SK-N-SH (cell line): ENCODE results near the gene NLK. TPM values are rescaled to one million over a fixed set of nuclear protein-coding genes. Genes with fewer than 3 reads are reported as not detected.

ENCODE experiments used
- CTCF ChIA-PET: fragments of 300-600, 350-600 bp; formaldehyde crosslinking; extraction: SDS; loops from one replicate; lab custom pipeline; 2021; lab: Yijun Ruan, JAX
- POLR2A ChIA-PET: fragments of 350-600 bp; sonication (Branson Sonifier 250); formaldehyde crosslinking; extraction: SDS; loops from one replicate; lab custom pipeline; 2020; ENCODE audit warnings: antibody characterized with exemption, inconsistent platforms; lab: Yijun Ruan, JAX
- DNase-seq: peaks from one replicate; pipeline ENCODE4 v3.0.0; 2012
- H2AFZ ChIP-seq: fragments of 200-600 bp; sonication (generic); 2 replicates; pipeline ENCODE4 v1.8.1; 2016; ENCODE audit warnings: antibody characterized with exemption, mild to moderate bottlenecking, low read depth
- H3F3A ChIP-seq: fragments of 200-600 bp; sonication (generic); replicated peaks from 2 replicates; pipeline ENCODE3; 2016; ENCODE audit warnings: antibody characterized with exemption, mild to moderate bottlenecking; ENCODE audit not compliant: insufficient read depth
- H3K27ac ChIP-seq, 2 experiments: fragments of 200-500 bp in 1 of 2; fragments of 200-600 bp in 1 of 2; sonication (Bioruptor generic) in 1 of 2; sonication (generic), shearing (Covaris generic) in 1 of 2; 2 replicates each; pipeline versions ENCODE4 v1.5.1 to v1.6.1; 2014 to 2016; ENCODE audit warnings: low read depth in 2 of 2, inconsistent platforms in 1 of 2, low read length in 1 of 2, mild to moderate bottlenecking in 1 of 2, mixed read lengths in 1 of 2
- H3K27me3 ChIP-seq: fragments of 200-600 bp; sonication (generic), shearing (Covaris generic); 2 replicates; pipeline ENCODE4 v1.6.1; 2016; ENCODE audit warnings: mixed run types; ENCODE audit not compliant: insufficient read depth
- H3K36me3 ChIP-seq, 2 experiments: fragments of 200-500 bp in 1 of 2; fragments of 200-600 bp in 1 of 2; sonication (Bioruptor generic) in 1 of 2; sonication (generic) in 1 of 2; replicated peaks in 1 of 2; 2 replicates each; pipeline versions ENCODE3 to v1.5.1; 2014 to 2016; ENCODE audit warnings: low read length in 1 of 2, mild to moderate bottlenecking in 1 of 2; ENCODE audit not compliant: insufficient read depth in 2 of 2, control insufficient read depth in 1 of 2
- H3K4me1 ChIP-seq, 2 experiments: fragments of 200-500 bp in 1 of 2; fragments of 200-600 bp in 1 of 2; sonication (Bioruptor generic) in 1 of 2; sonication (generic), shearing (Covaris generic) in 1 of 2; 2 replicates each; pipeline versions ENCODE4 v1.5.1 to v1.6.1; 2014 to 2016; ENCODE audit warnings: low read depth in 1 of 2, low read length in 1 of 2, mixed run types in 1 of 2; ENCODE audit not compliant: insufficient read depth in 2 of 2, control insufficient read depth in 1 of 2
- H3K4me2 ChIP-seq: fragments of 200-600 bp; sonication (generic), shearing (Covaris generic); 2 replicates; pipeline ENCODE4 v1.6.1; 2017; ENCODE audit warnings: mixed run types
- H3K4me3 ChIP-seq, 2 experiments: fragments of 200-500 bp in 1 of 2; fragments of 200-600 bp in 1 of 2; sonication (Bioruptor generic) in 1 of 2; sonication (generic), shearing (Covaris generic) in 1 of 2; 2 replicates each; pipeline versions ENCODE4 v1.5.1 to v1.8.1; 2014 to 2016; ENCODE audit warnings: low read depth in 2 of 2, inconsistent platforms in 1 of 2, low read length in 1 of 2, mild to moderate bottlenecking in 1 of 2, mixed read lengths in 1 of 2, moderate library complexity in 1 of 2
- H3K79me2 ChIP-seq: fragments of 200-600 bp; sonication (generic); 2 replicates; pipeline ENCODE4 v1.8.1; 2017; ENCODE audit warnings: mild to moderate bottlenecking; ENCODE audit not compliant: insufficient read depth
- H3K9ac ChIP-seq: fragments of 200-600 bp; sonication (generic); 2 replicates; pipeline ENCODE4 v1.6.1; 2017; ENCODE audit warnings: mixed run types
- H3K9me2 ChIP-seq: fragments of 200-600 bp; sonication (generic); 2 replicates; pipeline ENCODE4 v1.6.1; 2017; ENCODE audit warnings: mixed run types
- H3K9me3 ChIP-seq: fragments of 200-600 bp; sonication (generic); 2 replicates; pipeline ENCODE4 v1.6.1; 2017; ENCODE audit warnings: mixed run types, mild to moderate bottlenecking, moderate library complexity
- H4K20me1 ChIP-seq: fragments of 200-600 bp; sonication (generic); 2 replicates; pipeline ENCODE4 v1.6.1; 2017; ENCODE audit warnings: mild to moderate bottlenecking, mixed run types; ENCODE audit not compliant: insufficient read depth
- CHD2 ChIP-seq: fragments of 150-350 bp; IDR thresholded peaks from 2 replicates; pipeline ENCODE4 v1.6.1; 2018; ENCODE audit warnings: low read length; ENCODE audit not compliant: partially characterized antibody
- ELF1 ChIP-seq: IDR thresholded peaks from 2 replicates; pipeline ENCODE4 v1.4.0; 2012
- EP300 ChIP-seq, 2 experiments: IDR thresholded peaks; 2 replicates each; pipeline versions ENCODE4 v1.4.0 to v1.6.1; 2012; ENCODE audit warnings: borderline replicate concordance in 1 of 2, low read depth in 1 of 2, low read length in 1 of 2
- FOXJ3 ChIP-seq: sonication (generic); formaldehyde crosslinking; IDR thresholded peaks from 2 replicates; pipeline ENCODE4 v1.5.1; 2020; ENCODE audit warnings: mild to moderate bottlenecking, missing genetic modification reagents
- FOXM1 ChIP-seq: IDR thresholded peaks from 2 replicates; pipeline ENCODE4 v1.4.0; 2012; ENCODE audit warnings: low read depth, mild to moderate bottlenecking
- MEF2A ChIP-seq: IDR thresholded peaks from 2 replicates; pipeline ENCODE4 v1.4.0; 2012; ENCODE audit warnings: low read depth, borderline replicate concordance
- MXI1 ChIP-seq: IDR thresholded peaks from 2 replicates; pipeline ENCODE4 v1.6.1; 2012; ENCODE audit warnings: mild to moderate bottlenecking, low read depth, low read length, improper control_type of control experiment
- NRF1 ChIP-seq: IDR thresholded peaks from 2 replicates; pipeline ENCODE4 v1.6.1; 2012; ENCODE audit warnings: low read depth, mild to moderate bottlenecking, low read length
- RAD21 ChIP-seq: IDR thresholded peaks from 2 replicates; pipeline ENCODE4 v1.6.1; 2012; ENCODE audit warnings: mild to moderate bottlenecking, low read length
- RXRA ChIP-seq: IDR thresholded peaks from 2 replicates; pipeline ENCODE4 v1.4.0; 2012; ENCODE audit warnings: low read depth, mild to moderate bottlenecking, borderline replicate concordance
- TEAD4 ChIP-seq: IDR thresholded peaks from 2 replicates; pipeline ENCODE4 v1.4.0; 2012; ENCODE audit warnings: mild to moderate bottlenecking, borderline replicate concordance; ENCODE audit not compliant: insufficient read depth
- YY1 ChIP-seq: IDR thresholded peaks from 2 replicates; pipeline ENCODE4 v1.4.0; 2012; ENCODE audit warnings: low read depth, mild to moderate bottlenecking
- WGBS: methylation state at CpG from one replicate; pipeline ENCODE4 v1.1.6; 2017; ENCODE audit warnings: low lambda C conversion rate; 5-methylcytosine and 5-hydroxymethylcytosine counted together
- polyA plus RNA-seq, 3 experiments: library from polyadenylated mRNA; depleted of rRNA; stranded (reverse); fragments of >200 nt; gene quantifications; 2 replicates each; pipeline ENCODE4 v1.2.3, GENCODE V29; 2012
- TF ChIP-seq, protein P1 (sequence below): fragments of 200-600 bp; sonication (generic); IDR thresholded peaks from 2 replicates; pipeline ENCODE4 v1.6.1; 2017; ENCODE audit warnings: antibody characterized with exemption, mild to moderate bottlenecking, moderate library complexity
- TF ChIP-seq, protein P2 (sequence below): IDR thresholded peaks from 2 replicates; pipeline ENCODE4 v1.6.1; 2012; ENCODE audit warnings: mild to moderate bottlenecking, low read depth, low read length, moderate library complexity
- TF ChIP-seq, protein P3 (sequence below): IDR thresholded peaks from 2 replicates; pipeline ENCODE4 v1.4.0; 2012; ENCODE audit warnings: low read depth, borderline replicate concordance

The NLK gene
- polyA plus RNA-seq, 1 of the 3 experiments (the other 2 are of a cell fraction): 12.3 TPM

DNA sequence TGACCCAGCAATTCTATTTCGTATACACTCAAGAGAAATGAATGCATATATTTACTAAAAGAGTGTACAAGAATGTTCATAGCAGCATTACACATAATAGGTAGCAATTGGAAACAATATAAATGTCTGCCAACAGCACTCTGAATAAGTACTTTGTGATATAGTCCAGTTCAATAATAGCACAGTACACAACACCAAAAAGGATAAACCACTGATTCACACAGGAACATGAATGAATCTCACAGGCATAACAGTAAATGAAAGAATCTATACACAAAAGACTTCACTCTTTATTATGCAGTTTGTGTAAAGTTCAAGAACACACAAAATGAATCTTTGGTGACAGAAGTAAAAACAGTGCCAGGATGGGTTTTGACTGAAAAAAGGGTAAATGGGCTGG is 86.3 kb downstream of the NLK start:
- no peaks in the 10 kb centered on the region for H3K9me2 ChIP-seq
- H4K20me1 ChIP-seq: no peaks in the 10 kb centered on the region
- peaks cover 13% of the 10 kb centered on the region; the same call in 1 of the 2 replicates for H3K79me2 ChIP-seq
- no peaks in the 10 kb centered on the region for H3K27me3 ChIP-seq
- POLR2A ChIA-PET: no interaction called here
- no peak overlapping the region for H3K4me3 ChIP-seq
- H3K4me2 ChIP-seq: no peak overlapping the region
- no peaks in the 10 kb centered on the region for H3K9me3 ChIP-seq
- no peak overlapping the region for H3K27ac ChIP-seq
- peaks cover 0 to 7% of the 10 kb centered on the region in 2 experiments; a peak in 1 of 4 replicates for H3K4me1 ChIP-seq
- H2AFZ ChIP-seq: no peak overlapping the region
- H3K9ac ChIP-seq: no peak overlapping the region
- peaks cover 15% of the 10 kb centered on the region for H3F3A ChIP-seq
- CTCF ChIA-PET: no interaction called here
- no peak for TF ChIP-seq CHD2
- TF ChIP-seq RAD21: no peak
- no peak for TF ChIP-seq ELF1
- no peak for TF ChIP-seq YY1
- TF ChIP-seq NRF1: no peak
- TF ChIP-seq FOXM1: no peak
- no peak for TF ChIP-seq TEAD4
- no peak for TF ChIP-seq EP300 (IDR thresholded peaks at IDR 0.05; ENCODE audit: borderline replicate concordance in 1 of 2, low read depth in 1 of 2, low read length in 1 of 2)
- no peak for TF ChIP-seq MEF2A
- no peak for TF ChIP-seq MXI1
- TF ChIP-seq, protein P1, sequence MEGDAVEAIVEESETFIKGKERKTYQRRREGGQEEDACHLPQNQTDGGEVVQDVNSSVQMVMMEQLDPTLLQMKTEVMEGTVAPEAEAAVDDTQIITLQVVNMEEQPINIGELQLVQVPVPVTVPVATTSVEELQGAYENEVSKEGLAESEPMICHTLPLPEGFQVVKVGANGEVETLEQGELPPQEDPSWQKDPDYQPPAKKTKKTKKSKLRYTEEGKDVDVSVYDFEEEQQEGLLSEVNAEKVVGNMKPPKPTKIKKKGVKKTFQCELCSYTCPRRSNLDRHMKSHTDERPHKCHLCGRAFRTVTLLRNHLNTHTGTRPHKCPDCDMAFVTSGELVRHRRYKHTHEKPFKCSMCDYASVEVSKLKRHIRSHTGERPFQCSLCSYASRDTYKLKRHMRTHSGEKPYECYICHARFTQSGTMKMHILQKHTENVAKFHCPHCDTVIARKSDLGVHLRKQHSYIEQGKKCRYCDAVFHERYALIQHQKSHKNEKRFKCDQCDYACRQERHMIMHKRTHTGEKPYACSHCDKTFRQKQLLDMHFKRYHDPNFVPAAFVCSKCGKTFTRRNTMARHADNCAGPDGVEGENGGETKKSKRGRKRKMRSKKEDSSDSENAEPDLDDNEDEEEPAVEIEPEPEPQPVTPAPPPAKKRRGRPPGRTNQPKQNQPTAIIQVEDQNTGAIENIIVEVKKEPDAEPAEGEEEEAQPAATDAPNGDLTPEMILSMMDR: no peak
- TF ChIP-seq FOXJ3: no peak
- TF ChIP-seq, protein P2, sequence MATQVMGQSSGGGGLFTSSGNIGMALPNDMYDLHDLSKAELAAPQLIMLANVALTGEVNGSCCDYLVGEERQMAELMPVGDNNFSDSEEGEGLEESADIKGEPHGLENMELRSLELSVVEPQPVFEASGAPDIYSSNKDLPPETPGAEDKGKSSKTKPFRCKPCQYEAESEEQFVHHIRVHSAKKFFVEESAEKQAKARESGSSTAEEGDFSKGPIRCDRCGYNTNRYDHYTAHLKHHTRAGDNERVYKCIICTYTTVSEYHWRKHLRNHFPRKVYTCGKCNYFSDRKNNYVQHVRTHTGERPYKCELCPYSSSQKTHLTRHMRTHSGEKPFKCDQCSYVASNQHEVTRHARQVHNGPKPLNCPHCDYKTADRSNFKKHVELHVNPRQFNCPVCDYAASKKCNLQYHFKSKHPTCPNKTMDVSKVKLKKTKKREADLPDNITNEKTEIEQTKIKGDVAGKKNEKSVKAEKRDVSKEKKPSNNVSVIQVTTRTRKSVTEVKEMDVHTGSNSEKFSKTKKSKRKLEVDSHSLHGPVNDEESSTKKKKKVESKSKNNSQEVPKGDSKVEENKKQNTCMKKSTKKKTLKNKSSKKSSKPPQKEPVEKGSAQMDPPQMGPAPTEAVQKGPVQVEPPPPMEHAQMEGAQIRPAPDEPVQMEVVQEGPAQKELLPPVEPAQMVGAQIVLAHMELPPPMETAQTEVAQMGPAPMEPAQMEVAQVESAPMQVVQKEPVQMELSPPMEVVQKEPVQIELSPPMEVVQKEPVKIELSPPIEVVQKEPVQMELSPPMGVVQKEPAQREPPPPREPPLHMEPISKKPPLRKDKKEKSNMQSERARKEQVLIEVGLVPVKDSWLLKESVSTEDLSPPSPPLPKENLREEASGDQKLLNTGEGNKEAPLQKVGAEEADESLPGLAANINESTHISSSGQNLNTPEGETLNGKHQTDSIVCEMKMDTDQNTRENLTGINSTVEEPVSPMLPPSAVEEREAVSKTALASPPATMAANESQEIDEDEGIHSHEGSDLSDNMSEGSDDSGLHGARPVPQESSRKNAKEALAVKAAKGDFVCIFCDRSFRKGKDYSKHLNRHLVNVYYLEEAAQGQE: no peak
- TF ChIP-seq, protein P3, sequence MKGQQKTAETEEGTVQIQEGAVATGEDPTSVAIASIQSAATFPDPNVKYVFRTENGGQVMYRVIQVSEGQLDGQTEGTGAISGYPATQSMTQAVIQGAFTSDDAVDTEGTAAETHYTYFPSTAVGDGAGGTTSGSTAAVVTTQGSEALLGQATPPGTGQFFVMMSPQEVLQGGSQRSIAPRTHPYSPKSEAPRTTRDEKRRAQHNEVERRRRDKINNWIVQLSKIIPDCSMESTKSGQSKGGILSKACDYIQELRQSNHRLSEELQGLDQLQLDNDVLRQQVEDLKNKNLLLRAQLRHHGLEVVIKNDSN: no peak
- no peak for TF ChIP-seq RXRA
- H3K36me3 ChIP-seq: peaks cover 14 to 26% of the 10 kb centered on the region in 2 experiments
- 94% methylated on average over 1 of the region's 1 CpG for WGBS
- no peak for DNase-seq
